Measurements from ENCODE around the gene COL1A1.

Gene COL1A1

DNA sequence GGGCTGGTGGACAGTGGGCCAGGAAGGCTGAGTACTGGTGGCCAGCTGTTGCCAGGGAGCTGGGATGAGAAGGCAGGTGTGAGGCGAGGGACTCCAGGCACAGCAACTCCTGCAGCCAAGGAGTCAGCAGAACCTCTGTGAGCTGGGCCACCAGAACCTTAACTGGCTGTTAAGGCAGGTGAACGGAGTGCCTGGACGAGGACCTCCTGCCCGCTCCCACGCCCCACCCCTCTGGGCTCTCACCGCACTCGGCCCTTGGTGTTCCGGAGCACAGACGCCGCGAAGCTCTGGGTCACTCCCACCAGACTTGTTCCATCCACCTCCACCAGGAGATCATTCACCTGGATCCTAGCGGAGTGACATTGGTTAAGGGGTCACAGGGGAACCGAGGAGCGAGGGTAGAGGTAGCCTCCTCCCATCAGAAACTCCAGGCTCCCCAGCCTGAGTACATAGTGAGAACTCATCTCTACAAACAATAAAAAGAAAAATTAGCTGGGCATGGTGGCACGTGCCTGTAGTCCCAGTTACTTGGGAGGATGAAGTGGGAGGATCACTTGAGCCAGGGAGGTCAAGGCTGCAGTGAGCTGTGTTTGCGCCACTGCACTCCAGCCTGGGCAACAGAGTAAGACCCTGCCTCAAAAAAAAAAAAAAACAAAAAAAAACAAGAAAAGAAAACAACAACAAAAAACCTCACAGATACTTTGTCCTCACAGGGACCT, 60.2 kb downstream of the COL1A1 start:
- DNase-seq: no peak

DNA sequence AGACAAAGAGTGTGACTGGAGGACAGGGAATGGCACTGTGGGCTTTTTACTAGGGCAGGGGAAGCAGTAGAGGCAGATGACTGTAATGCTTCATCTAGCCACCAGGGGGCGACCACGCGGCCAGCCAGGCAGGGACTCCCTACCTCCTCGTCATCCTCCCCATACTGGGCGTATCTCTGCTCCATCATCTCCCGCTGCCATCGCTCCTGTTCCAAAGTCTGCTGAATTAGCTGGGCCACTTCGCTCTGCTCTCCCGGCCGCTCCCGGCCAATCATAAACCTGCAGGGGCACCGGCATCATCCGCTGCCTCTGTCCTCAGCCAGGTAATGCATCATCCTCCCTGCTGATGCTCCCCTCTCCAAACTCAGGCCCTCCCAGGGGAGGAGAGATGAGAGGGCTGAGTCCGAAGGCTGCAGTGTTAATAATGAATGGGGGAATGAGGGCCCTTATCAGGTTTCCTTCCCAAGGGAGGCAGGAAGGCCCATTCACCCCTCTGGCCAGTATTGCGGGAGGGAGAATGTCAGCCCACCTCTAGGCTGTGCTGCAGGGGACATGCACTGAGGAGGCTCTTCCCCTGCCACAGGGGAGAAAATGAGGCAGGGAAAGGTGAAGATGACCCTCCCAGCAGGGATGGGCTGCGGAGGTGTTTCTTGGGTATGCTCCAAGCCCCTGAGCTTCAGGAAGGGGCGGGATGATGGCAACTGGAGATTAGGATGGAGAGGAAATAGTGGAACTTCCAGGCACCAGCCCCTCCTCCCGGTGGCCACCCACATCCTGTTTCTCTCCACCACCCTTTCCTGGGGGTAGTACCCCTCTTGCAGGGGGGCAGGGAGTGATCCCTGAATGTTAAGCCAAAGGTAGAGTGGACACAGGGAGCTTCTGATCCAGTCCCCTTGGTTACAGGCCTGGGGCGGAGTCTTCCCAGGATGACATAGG, 61.2 kb downstream of the COL1A1 start:
- peak in 12 of 14 donors; percentile 23 to 88 (median 44) for DNase-seq

DNA sequence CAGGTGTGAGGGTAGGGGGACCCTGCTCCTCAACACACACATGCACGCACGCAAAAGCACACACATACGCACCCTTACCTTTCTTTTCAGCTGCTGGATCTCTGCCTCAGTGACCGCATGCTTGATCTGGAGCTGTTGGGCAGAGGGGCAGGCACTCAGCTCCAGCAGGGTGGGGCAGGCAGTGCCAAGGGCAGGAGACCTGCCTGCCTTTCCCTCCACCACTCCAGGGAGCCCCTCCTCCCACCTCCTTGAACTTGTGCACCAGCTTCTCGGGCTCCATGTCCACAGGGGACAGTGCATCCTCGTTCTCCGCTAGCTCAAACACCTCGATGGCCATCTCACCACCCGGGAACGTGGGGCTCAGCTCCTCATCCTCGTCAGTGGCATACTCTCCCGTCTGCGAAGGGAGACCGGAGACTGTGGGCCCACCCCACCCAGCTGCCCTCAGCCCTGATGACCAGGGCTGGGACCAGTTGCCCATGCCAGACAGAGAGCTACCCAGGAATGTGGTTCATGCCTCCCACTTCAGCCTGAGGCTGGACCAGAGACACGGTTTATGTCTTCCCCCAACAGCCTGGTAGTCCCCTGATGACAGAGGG, 62.1 kb downstream of the COL1A1 start:
- DNase-seq: no peak

DNA sequence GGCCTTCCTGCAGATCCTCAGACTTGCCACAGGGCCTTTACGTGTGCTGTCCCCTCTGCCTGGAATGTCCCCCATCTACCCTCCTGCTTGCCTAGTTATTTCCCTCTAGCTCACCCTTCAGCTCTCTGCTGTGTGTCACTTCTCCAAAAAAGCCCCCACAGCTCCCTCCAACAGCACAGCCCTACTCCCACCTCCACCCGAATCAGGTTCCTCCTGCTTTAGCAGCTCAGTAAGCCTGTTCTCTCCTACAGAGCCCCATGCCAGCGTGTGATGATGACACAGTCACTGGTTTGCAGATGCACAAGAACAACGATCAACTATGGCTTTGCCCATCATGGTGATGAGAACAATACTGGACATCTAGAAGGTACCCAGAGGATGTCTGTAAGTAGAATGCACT, 64.4 kb downstream of the COL1A1 start:
- DNase-seq: no peak

DNA sequence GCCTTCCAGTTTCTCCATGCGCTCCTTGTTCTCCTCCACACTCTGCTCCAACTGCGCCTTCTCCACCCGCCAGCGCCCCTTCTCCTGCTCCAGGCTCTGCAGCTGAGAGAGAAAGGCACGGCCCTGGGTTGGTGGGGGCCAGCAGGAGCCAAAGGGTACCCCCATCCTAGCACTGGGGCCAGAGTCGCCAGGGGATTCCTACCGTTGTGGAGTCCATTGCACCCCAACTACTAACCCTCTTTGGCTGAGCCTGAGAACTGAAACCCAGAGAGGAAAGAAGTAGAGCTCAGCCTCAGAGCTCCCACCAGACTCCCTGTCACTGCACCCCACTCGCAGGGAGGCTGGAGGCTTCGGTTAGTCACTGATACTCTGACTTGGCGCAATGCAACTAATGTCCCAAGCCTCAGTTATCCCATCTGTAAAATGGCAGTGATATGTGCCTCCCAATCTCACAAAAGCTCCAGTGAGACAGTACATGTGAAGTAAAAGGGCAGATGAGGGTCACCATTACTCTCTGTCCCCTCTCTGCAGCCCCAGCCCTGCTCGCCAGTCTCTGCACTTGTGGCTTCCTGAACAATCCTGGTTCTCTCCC, 65.2 kb downstream of the COL1A1 start:
- no peak for DNase-seq

DNA sequence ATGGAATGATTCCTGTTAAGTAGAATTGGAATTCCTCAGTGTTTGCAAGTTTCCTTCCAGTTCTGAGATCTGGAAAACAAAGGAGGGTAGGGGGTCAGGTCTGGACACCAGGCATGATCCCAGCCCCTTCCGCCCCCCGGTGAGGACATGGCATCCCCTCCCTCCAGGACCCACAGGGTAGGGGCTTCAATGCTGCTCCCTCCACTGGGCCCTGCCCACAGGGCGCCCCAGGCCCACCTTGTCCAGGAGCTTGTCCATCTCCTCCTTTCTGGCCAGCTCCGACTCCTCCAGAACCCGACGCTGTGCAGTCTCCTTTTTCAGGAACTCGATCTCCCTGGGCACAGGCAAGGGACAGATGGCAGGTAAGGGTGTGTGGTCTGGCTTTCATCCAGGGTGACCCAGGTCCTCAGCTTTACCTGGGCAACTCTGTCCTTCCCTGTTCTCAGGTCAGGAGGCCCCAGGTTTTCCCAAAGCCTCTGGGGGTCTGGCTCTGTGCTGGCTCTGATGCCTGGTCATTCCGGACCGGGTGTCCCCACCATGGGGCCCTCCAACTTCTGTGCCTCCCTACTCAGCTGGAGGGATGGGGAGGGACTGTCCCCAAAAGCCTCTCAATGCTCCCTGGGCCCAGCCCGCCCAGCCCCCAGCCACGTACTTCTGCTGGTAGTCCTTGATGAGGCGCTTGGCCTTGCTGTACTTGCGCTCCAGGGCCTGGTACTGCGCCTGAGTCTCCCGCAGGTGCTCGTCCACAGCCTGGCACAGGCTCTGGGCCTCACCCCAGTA, 65.9 kb downstream of the COL1A1 start:
- DNase-seq: peak in 1 of 14 donors; percentile 56

DNA sequence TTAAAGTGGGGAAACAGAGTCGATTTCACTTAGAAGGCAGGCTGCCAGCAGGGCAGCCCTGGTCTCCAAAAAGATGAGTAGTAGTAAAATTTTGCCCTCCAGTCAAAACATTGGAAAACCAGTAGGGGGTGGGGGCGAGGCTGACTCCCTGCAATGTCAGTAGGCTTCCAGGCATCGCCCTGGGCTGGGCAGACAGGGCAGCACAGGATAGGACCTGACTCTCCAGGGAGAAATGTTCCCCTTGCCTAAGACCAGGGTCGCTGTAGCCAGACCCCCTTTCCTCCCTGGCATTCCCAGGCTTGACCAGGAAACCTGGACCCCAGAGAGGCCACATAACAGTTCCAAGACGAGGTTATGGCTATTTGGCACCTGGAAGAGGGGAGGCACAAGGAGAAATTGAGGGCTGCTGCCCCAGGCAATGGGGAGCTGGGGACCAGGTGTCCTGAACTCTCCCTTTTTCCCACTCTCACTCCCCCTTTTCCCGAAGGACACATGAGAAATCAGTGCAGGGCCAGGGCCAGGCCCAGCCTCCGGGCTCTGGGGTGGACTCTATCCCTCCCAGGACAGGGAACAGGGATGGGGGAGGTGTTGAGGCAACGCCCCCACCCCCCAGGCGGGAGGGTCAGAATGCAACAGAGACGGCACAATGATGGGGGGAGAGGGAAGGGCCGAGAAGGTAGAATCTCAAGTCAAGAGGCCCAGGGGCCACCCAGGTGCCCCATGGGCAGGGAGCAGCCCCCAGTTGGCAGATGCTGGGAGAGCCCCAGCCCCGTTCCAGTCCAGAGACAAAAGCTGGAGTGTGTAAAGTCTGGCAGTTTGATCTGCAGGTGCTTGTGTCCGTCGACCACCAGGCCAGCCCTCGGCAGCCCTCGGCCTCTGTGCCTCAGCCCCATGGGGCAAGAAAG, 67.0 kb downstream of the COL1A1 start:
- DNase-seq: no peak

DNA sequence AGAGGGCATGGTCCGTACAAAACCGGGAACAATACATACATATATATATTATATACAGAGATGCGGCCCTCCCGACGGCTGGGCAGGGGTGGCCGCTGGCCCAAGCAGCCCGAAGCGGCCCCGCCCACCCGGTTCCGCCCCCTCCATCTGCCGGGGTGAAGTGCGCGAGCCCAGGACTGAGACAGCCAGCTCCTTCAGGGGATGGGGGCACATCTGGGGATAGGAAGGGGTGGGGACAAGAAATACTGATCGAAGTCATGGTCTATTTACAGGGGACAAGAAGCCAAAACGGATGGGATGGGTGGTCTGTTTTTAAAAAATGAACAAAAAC, 67.7 kb downstream of the COL1A1 start:
- no peak for DNase-seq

All from C1 segment of cervical spinal cord (tissue), 14 donors.